Adrenal gland (tissue), 12 donors: Measurements from ENCODE around the gene RHOB. TPM values are rescaled to one million over a fixed set of nuclear protein-coding genes. Genes with fewer than 3 reads are reported as not detected.

ENCODE experiments used
- DNase-seq, 7 donors: peaks; one replicate each; pipeline ENCODE4 v3.0.0-alpha.2; 2019 to 2020
- H3K27ac ChIP-seq, 5 donors: fragments of 200-600 bp; sonication (generic) in 4 of 5; 1 replicate in 3 of 5; 2 replicates in 2 of 5; pipeline versions ENCODE4 v1.5.1 to v1.8.0; 2016 to 2020; ENCODE audit warnings: mild to moderate bottlenecking in 1 of 5
- H3K27me3 ChIP-seq: fragments of 200-600 bp; 2 replicates; pipeline ENCODE4 v1.8.0; 2021
- H3K36me3 ChIP-seq, 2 donors: fragments of 200-600 bp; replicated peaks in 1 of 2; 1 replicate in 1 of 2; 2 replicates in 1 of 2; pipeline versions ENCODE4 v1.5.1 to v1.8.0; 2018 to 2022
- H3K4me1 ChIP-seq, 2 donors: fragments of 200-600 bp; replicated peaks in 1 of 2; 1 replicate in 1 of 2; 2 replicates in 1 of 2; pipeline versions ENCODE4 v1.5.1 to v1.8.0; 2018 to 2021
- H3K4me3 ChIP-seq, 4 donors: fragments of 200-600 bp; sonication (generic) in 3 of 4; one replicate each; pipeline ENCODE4 v1.5.1; 2016 to 2018
- H3K9me3 ChIP-seq, 3 donors: fragments of 200-600 bp; sonication (generic) in 1 of 3; replicated peaks in 1 of 3; 1 replicate in 2 of 3; 2 replicates in 1 of 3; pipeline versions ENCODE4 v1.5.1 to v1.8.0; 2016 to 2021
- POLR2A ChIP-seq, 2 donors: fragments of 450-650 bp; IDR thresholded peaks; one replicate each; pipeline ENCODE4 v1.6.1; 2017; ENCODE audit warnings: antibody characterized with exemption in 2 of 2, mild to moderate bottlenecking in 2 of 2, moderate library complexity in 1 of 2
- WGBS, 4 donors: extraction: QIAGEN DNeasy Blood & Tissue Kit in 2 of 4; methylation state at CpG; one replicate each; pipeline versions ENCODE4 v1.1.5 to v1.1.7; 2013 to 2017; 5-methylcytosine and 5-hydroxymethylcytosine counted together
- intact Hi-C, 2 donors: fragments of 100-400 bp; cut with DNase I; formaldehyde crosslinking; loops; one replicate each; pipeline versions ENCODE4 v1.14.1 to v1.15.0; 2022 to 2023
- polyA plus RNA-seq, 3 donors: library from polyadenylated mRNA; stranded (reverse); fragments of 200-250 nt in 2 of 3; fragments of 350-450 nt in 1 of 3; fragmentation: Illumina TruSeq in 1 of 3; extraction: RNeasy Lipid Tissue Mini Kit (QIAGEN cat#74804) in 1 of 3; gene quantifications; one replicate each; pipeline ENCODE4 v1.2.3, GENCODE V29; 2013 to 2014
- total RNA-seq, 9 donors: library from RNA; depleted of rRNA in 4 of 9; stranded (reverse); fragments of >200 nt in 4 of 9; fragments of 120-200 nt in 1 of 9; fragmentation: NEBNext Ultra II Directional in 1 of 9; extraction: Animal tissue kit (Norgen Biotek cat#: 25700) in 1 of 9; gene quantifications; one replicate each; pipeline versions ENCODE4 v1.1.0 to v1.2.4, GENCODE V29; 2013 to 2023
- TF ChIP-seq, protein P1 (sequence below), 6 experiments: fragments of 450-650 bp in 4 of 6; fragments of 200-600 bp in 2 of 6; sonication (generic) in 1 of 6; IDR thresholded peaks; 1 replicate in 5 of 6; 2 replicates in 1 of 6; pipeline versions ENCODE4 v1.5.1 to v1.8.0; 2016 to 2021; ENCODE audit warnings: antibody characterized with exemption in 6 of 6, mild to moderate bottlenecking in 2 of 6, moderate library complexity in 1 of 6
- donor health status: healthy with polysubstance abuse.
- donor health status: Bipolar disorder and iron deficiency.
- donor health status: DM: yes; HTN: yes; CAD: no.
- donor health status: DM: no; HTN: no; CAD: no.
- donor health status: DM: no; HTN: no; CAD: no.
- donor health status: DM: yes; HTN: yes; CAD: no.

Gene RHOB
- total and polyA plus RNA-seq, 12 donors: 130 to 1,281 (median 417) TPM

DNA sequence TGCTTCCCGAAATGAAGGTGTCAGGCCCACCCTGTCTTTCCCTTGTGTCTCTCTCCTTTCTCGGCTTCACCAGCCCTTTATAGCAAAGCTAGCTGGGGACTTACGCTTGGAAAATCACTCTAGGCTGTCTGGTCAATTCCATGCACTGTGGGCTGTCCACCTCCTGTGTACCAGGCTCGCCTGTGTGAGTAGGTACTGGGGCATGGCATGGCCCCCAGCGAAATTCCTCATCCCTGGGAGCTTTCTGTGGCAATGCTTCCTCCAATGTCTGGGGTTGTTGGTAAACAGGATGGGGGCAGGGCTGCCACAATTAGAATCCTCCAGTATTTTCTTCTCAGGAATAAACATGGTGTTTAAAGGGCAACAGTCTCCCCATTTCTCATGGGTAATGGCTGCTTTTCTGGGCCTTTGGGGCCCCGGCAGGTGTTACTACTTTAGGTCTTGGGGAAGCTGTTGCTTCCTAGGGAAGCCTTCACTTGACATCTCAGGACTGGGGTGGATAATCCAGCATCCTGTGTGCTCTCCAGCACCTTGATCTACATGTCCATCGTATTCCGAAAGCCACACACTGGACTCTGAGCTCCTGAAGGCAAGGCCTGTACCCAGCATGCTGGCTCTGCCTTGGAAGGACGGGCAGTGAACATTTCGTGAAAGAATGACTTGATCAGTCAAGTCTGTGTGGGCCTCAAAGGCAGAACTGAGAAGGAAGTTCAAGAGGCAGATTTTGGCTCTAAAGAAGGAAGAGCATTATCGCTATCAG, 21.1 kb downstream of the RHOB start:
- no peaks in the 10 kb centered on the region for H3K9me3 ChIP-seq
- H3K4me3 ChIP-seq: no peak overlapping the region
- DNase-seq: peak in 2 of 7 donors; percentile 16 to 42
- TF ChIP-seq, protein P1, sequence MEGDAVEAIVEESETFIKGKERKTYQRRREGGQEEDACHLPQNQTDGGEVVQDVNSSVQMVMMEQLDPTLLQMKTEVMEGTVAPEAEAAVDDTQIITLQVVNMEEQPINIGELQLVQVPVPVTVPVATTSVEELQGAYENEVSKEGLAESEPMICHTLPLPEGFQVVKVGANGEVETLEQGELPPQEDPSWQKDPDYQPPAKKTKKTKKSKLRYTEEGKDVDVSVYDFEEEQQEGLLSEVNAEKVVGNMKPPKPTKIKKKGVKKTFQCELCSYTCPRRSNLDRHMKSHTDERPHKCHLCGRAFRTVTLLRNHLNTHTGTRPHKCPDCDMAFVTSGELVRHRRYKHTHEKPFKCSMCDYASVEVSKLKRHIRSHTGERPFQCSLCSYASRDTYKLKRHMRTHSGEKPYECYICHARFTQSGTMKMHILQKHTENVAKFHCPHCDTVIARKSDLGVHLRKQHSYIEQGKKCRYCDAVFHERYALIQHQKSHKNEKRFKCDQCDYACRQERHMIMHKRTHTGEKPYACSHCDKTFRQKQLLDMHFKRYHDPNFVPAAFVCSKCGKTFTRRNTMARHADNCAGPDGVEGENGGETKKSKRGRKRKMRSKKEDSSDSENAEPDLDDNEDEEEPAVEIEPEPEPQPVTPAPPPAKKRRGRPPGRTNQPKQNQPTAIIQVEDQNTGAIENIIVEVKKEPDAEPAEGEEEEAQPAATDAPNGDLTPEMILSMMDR (IDR thresholded peaks at IDR 0.05): no peak
- no peak for TF ChIP-seq POLR2A (IDR thresholded peaks at IDR 0.05)
- no peaks in the 10 kb centered on the region for H3K27me3 ChIP-seq
- 93 to 95% (median 94%) methylated on average over 11 of the region's 11 CpGs for WGBS, 4 donors
- intact Hi-C loops: no loop called here
- H3K4me1 ChIP-seq: peaks cover 9 to 19% of the 10 kb centered on the region in 2 donors
- H3K27ac ChIP-seq: peak overlapping the region in 2 of 5 donors; percentile 45 to 89
- no peaks in the 10 kb centered on the region for H3K36me3 ChIP-seq

DNA sequence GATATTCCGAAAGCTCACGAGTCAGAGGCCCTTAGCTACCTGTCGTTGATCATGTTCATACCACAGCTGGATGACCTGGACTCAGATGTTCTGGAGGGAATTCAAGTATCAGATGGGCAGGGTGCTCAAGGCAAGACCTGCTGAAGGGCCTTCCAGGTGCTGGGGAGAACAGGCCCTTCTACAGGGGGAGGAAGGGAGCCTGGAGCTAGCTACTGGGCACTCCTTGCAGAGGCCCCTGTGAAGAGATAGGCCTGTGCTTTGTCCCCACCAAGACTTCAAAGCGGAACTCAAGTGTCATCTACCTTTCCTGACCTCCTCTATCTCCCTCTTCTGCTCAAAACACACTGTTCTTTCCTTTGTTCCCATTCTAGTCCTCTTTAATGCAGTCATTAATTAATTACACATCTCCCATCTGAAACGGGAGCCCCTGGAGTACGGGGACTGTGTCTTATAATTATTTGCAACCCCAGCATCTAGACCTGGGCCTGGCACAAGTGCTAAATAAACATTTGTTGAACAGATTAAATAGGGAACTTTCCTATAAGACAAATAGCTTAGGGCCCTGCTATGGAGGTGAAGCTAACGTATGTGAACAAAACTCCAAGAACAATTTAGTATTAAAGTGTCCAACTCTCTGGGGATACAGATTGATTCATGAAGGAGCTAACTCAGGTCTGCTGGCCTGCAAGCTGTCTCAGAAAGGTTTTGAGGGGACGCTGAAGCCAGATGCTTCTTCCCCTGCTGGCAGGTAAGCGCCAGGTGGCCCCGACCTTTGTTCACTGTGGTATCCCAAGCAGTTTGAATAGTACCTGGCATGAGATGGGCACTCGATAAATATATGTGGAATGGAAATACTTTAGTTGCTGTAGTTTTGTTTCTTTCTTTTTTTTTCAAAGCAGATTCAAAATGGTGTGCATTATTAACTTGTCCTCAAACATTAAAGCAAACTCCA, 22.0 kb downstream of the RHOB start:
- TF ChIP-seq, protein P1 (IDR thresholded peaks at IDR 0.05): no peak
- no peak for TF ChIP-seq POLR2A (IDR thresholded peaks at IDR 0.05)
- peak in 2 of 7 donors; percentile 8 to 36 for DNase-seq
- H3K27me3 ChIP-seq: no peaks in the 10 kb centered on the region
- H3K4me3 ChIP-seq: no peak overlapping the region
- H3K4me1 ChIP-seq: peaks cover 9 to 21% of the 10 kb centered on the region in 2 donors
- WGBS, 4 donors: 89 to 96% (median 94%) methylated on average over 11 of the region's 11 CpGs
- no peaks in the 10 kb centered on the region for H3K9me3 ChIP-seq
- intact Hi-C loops: no loop called here
- no peak overlapping the region for H3K27ac ChIP-seq
- no peaks in the 10 kb centered on the region for H3K36me3 ChIP-seq

DNA sequence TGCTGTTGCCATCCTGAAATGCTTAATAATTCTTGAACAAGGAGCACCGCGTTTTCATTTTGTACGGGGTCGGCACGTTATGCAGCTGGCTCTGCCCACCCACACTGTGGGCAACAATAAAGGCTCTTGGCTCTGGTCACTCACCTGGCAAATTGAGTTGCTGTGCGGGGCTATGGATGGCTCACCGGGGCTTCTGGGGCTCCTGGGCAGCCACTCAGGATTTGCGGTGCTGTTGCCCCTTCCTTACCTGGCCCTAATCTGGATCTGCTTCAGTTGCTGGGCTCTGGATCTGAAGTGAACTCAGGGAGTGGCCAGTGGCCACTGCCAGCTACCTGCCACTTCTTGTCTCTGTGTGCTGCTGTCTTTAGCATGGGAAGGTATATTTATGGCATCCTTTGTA, 22.7 kb downstream of the RHOB start:
- WGBS, 4 donors: 97 to 100% (median 98%) methylated on average over 7 to 8 of the region's 8 CpGs
- peaks cover 15 to 21% of the 10 kb centered on the region in 2 donors for H3K4me1 ChIP-seq
- H3K27ac ChIP-seq: no peak overlapping the region
- H3K36me3 ChIP-seq: no peaks in the 10 kb centered on the region
- no peaks in the 10 kb centered on the region for H3K9me3 ChIP-seq
- intact Hi-C loops: no loop called here
- TF ChIP-seq, protein P1 (IDR thresholded peaks at IDR 0.05): no peak
- no peak for TF ChIP-seq POLR2A (IDR thresholded peaks at IDR 0.05)
- DNase-seq: peak in 2 of 7 donors; percentile 14 to 36
- H3K27me3 ChIP-seq: no peaks in the 10 kb centered on the region
- H3K4me3 ChIP-seq: no peak overlapping the region

DNA sequence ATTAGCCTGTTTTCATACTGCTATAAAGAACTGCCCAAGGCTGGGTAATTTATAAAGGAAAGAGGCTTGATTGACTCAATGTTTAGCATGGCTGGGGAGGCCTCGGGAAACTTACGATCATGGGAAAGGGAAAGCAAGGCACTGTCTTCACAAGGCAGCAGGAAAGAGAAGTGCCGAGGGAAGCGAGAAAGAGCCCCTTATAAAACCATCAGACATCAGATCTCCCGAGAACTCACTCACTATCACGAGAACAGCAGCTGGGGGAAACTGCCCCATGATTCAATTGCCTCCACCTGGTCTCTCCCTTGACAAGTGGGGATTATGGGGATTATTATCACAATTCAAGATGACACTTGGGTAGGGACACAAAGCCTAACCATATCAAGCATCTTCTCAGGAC, 23.3 kb downstream of the RHOB start:
- no peaks in the 10 kb centered on the region for H3K9me3 ChIP-seq
- whole genome bisulfite sequencing, 4 donors: 94 to 99% (median 96%) methylated on average over 6 of the region's 6 CpGs
- no peaks in the 10 kb centered on the region for H3K36me3 ChIP-seq
- no peak overlapping the region for H3K4me3 ChIP-seq
- intact Hi-C loops: no loop called here
- TF ChIP-seq, protein P1 (IDR thresholded peaks at IDR 0.05): no peak
- TF ChIP-seq POLR2A (IDR thresholded peaks at IDR 0.05): no peak
- peaks cover 15 to 27% of the 10 kb centered on the region in 2 donors for H3K4me1 ChIP-seq
- no peak overlapping the region for H3K27ac ChIP-seq
- DNase-seq: peak in 2 of 7 donors; percentile 3 to 30
- no peaks in the 10 kb centered on the region for H3K27me3 ChIP-seq
